Measurements from ENCODE around the gene CCDC183. TPM values are rescaled to one million over a fixed set of nuclear protein-coding genes. Genes with fewer than 3 reads are reported as not detected.

Gene CCDC183
- total RNA-seq, 1 donor = under 0.01 TPM

GRCh38 chr9:136792321-136793085, 3.6 kb upstream of the CCDC183 start:
- Histone ChIP-seq H3K4me3 (ENCODE audit: insufficient read depth, low read length) (peak overlapping the region; percentile 97), H3K27me3 (ENCODE audit: insufficient read depth, low read length) (peaks cover 18% of the 10 kb centered on the region), H3K4me1 (ENCODE audit: insufficient read depth, low read length) (peaks cover 15% of the 10 kb centered on the region), H3K36me3 (ENCODE audit: insufficient read depth, low read length) (peaks cover 6% of the 10 kb centered on the region), H3K79me2 (ENCODE audit: insufficient read depth, low read length) (peaks cover 11% of the 10 kb centered on the region), H3K4me2 (ENCODE audit: insufficient read depth, low read length) (peak overlapping the region; percentile 99), H2AFZ (ENCODE audit: low read length) (no peak overlapping the region), H3K9me3 (ENCODE audit: low read depth, low read length) (no peaks in the 10 kb centered on the region), H3K27ac (ENCODE audit: low read depth, low read length) (no peak overlapping the region), H4K20me1 (ENCODE audit: insufficient read depth, low read length) (peaks cover 18% of the 10 kb centered on the region)
- DNase-seq (ENCODE audit: insufficient read length, low spot score, missing footprints) = peak; percentile 73
- no peak for TF ChIP-seq CTCF (IDR thresholded peaks at IDR 0.05; ENCODE audit: extremely low read depth, low read depth, low read length)

GRCh38 chr9:136793086-136793946, 2.8 kb upstream of the CCDC183 start:
- no peak overlapping the region for H3K4me2 ChIP-seq (ENCODE audit: insufficient read depth, low read length)
- no peaks in the 10 kb centered on the region for H3K9me3 ChIP-seq (ENCODE audit: low read depth, low read length)
- peak; percentile 42 for DNase-seq (ENCODE audit: insufficient read length, low spot score, missing footprints)
- no peak overlapping the region for H3K27ac ChIP-seq (ENCODE audit: low read depth, low read length)
- peaks cover 6% of the 10 kb centered on the region for H3K36me3 ChIP-seq (ENCODE audit: insufficient read depth, low read length)
- H3K4me1 ChIP-seq (ENCODE audit: insufficient read depth, low read length) = peaks cover 15% of the 10 kb centered on the region
- no peak for TF ChIP-seq CTCF (IDR thresholded peaks at IDR 0.05; ENCODE audit: extremely low read depth, low read depth, low read length)
- H3K4me3 ChIP-seq (ENCODE audit: insufficient read depth, low read length) = no peak overlapping the region
- no peak overlapping the region for H2AFZ ChIP-seq (ENCODE audit: low read length)
- H3K79me2 ChIP-seq (ENCODE audit: insufficient read depth, low read length) = peaks cover 11% of the 10 kb centered on the region
- peaks cover 18% of the 10 kb centered on the region for H4K20me1 ChIP-seq (ENCODE audit: insufficient read depth, low read length)
- peaks cover 21% of the 10 kb centered on the region for H3K27me3 ChIP-seq (ENCODE audit: insufficient read depth, low read length)

- DNase-seq (ENCODE audit: insufficient read length, low spot score, missing footprints) = peak; percentile 59
- peaks cover 15% of the 10 kb centered on the region for H3K4me1 ChIP-seq (ENCODE audit: insufficient read depth, low read length)
- TF ChIP-seq CTCF (IDR thresholded peaks at IDR 0.05; ENCODE audit: extremely low read depth, low read depth, low read length) = no peak
- no peak overlapping the region for H3K27ac ChIP-seq (ENCODE audit: low read depth, low read length)
- peaks cover 6% of the 10 kb centered on the region for H3K36me3 ChIP-seq (ENCODE audit: insufficient read depth, low read length)
- H3K4me3 ChIP-seq (ENCODE audit: insufficient read depth, low read length) = no peak overlapping the region
- H4K20me1 ChIP-seq (ENCODE audit: insufficient read depth, low read length) = peaks cover 18% of the 10 kb centered on the region
- H3K27me3 ChIP-seq (ENCODE audit: insufficient read depth, low read length) = peaks cover 32% of the 10 kb centered on the region
- H3K4me2 ChIP-seq (ENCODE audit: insufficient read depth, low read length) = no peak overlapping the region
- H3K9me3 ChIP-seq (ENCODE audit: low read depth, low read length) = no peaks in the 10 kb centered on the region
- no peak overlapping the region for H2AFZ ChIP-seq (ENCODE audit: low read length)
- peaks cover 11% of the 10 kb centered on the region for H3K79me2 ChIP-seq (ENCODE audit: insufficient read depth, low read length)
Measured at GRCh38 chr9:136794281-136794999, 1.7 kb upstream of the CCDC183 start.

Measured in osteoblast (primary cell).